Testis (tissue), 3 donors: ENCODE data around the gene SMIM3. TPM values are rescaled to one million over a fixed set of nuclear protein-coding genes. Genes with fewer than 3 reads are reported as not detected.
A peak's percentile ranks its signal among the peaks of the same experiment; 100 is the strongest.

ENCODE experiments used
- DNase-seq: peaks from one replicate; pipeline ENCODE4 v3.0.0-alpha.2; 2019
- H3K27ac ChIP-seq, 2 donors: fragments of 200-600 bp; sonication (generic); one replicate each; pipeline ENCODE4 v1.5.1; 2019
- H3K27me3 ChIP-seq: fragments of 200-600 bp; sonication (generic); one replicate; pipeline ENCODE4 v1.5.1; 2019
- H3K36me3 ChIP-seq: fragments of 200-600 bp; sonication (generic); one replicate; pipeline ENCODE4 v1.5.1; 2017; ENCODE audit warnings: low read depth; ENCODE audit errors: missing control alignments
- H3K4me1 ChIP-seq: fragments of 200-600 bp; sonication (generic); one replicate; pipeline ENCODE4 v1.5.1; 2019
- H3K4me3 ChIP-seq, 2 donors: fragments of 200-600 bp; sonication (generic); one replicate each; pipeline ENCODE4 v1.5.1; 2017 to 2019
- H3K9me3 ChIP-seq: fragments of 200-600 bp; sonication (generic); one replicate; pipeline ENCODE4 v1.5.1; 2017
- POLR2A ChIP-seq: fragments of 450-650 bp; IDR thresholded peaks from one replicate; pipeline ENCODE4 v1.6.1; 2017; ENCODE audit warnings: antibody characterized with exemption, mild to moderate bottlenecking, moderate library complexity
- WGBS, 2 donors: methylation state at CpG; one replicate each; pipeline ENCODE4 v1.1.5; 2018; 5-methylcytosine and 5-hydroxymethylcytosine counted together
- intact Hi-C: fragments of 100-400 bp; cut with DNase I; formaldehyde crosslinking; loops from one replicate; pipeline ENCODE4 v1.15.1; 2023; ENCODE audit warnings: low total_unique reads
- polyA plus RNA-seq: library from polyadenylated mRNA; stranded (reverse); fragments of 350-450 nt; fragmentation: Illumina TruSeq; extraction: RNeasy Lipid Tissue Mini Kit (QIAGEN cat#74804); gene quantifications from one replicate; pipeline ENCODE4 v1.2.3, GENCODE V29; 2014; ENCODE audit warnings: low read depth, low replicate concordance; ENCODE audit not compliant: insufficient read depth
- total RNA-seq, 2 donors: library from RNA; depleted of rRNA; stranded (reverse); fragments of >200 nt; gene quantifications; one replicate each; pipeline ENCODE4 v1.2.3, GENCODE V29; 2016
- TF ChIP-seq, protein P1 (sequence below), 3 experiments: fragments of 450-650 bp in 2 of 3; fragments of 200-600 bp in 1 of 3; sonication (generic) in 1 of 3; IDR thresholded peaks; one replicate each; pipeline ENCODE4 v1.5.1; 2016 to 2019; ENCODE audit warnings: antibody characterized with exemption in 3 of 3, mild to moderate bottlenecking in 2 of 3, moderate library complexity in 1 of 3

SMIM3 gene
- total and polyA plus RNA-seq, 3 donors from 2014 or later: 8.1 to 8.8 (median 8.7) TPM

DNA sequence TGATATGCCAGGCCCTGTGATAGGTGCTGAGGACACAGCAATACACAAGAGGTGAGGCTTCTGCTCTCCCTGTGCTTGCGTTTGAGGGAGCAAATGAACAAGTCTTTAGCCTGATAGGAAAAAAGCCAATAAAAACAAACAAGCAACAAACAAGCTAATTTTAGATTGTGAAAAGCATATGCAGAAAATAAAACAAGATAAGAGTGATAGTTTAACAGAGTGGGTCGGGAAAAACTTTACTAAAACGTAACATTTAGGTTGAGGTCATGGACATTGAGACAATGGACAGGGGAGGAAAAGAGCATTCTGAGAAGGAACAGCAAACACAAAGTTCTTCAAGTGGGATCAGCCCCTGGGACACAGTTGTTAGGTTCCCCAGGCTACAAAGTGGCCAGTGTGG lies 4.3 kb downstream of the SMIM3 start:
- 26 to 32% methylated on average over 3 of the region's 3 CpGs for WGBS, 2 donors
- Histone ChIP-seq H3K9me3 (no peaks in the 10 kb centered on the region), H3K4me1 (peaks cover 27% of the 10 kb centered on the region), H3K27me3 (no peaks in the 10 kb centered on the region), H3K27ac (peak overlapping the region; percentile 55 to 90), H3K4me3 (no peak overlapping the region), H3K36me3 (no peaks in the 10 kb centered on the region)
- no peak for TF ChIP-seq POLR2A
- TF ChIP-seq, protein P1, sequence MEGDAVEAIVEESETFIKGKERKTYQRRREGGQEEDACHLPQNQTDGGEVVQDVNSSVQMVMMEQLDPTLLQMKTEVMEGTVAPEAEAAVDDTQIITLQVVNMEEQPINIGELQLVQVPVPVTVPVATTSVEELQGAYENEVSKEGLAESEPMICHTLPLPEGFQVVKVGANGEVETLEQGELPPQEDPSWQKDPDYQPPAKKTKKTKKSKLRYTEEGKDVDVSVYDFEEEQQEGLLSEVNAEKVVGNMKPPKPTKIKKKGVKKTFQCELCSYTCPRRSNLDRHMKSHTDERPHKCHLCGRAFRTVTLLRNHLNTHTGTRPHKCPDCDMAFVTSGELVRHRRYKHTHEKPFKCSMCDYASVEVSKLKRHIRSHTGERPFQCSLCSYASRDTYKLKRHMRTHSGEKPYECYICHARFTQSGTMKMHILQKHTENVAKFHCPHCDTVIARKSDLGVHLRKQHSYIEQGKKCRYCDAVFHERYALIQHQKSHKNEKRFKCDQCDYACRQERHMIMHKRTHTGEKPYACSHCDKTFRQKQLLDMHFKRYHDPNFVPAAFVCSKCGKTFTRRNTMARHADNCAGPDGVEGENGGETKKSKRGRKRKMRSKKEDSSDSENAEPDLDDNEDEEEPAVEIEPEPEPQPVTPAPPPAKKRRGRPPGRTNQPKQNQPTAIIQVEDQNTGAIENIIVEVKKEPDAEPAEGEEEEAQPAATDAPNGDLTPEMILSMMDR (IDR thresholded peaks at IDR 0.05): no peak
- intact Hi-C loops: no loop called here
- no peak for DNase-seq

DNA sequence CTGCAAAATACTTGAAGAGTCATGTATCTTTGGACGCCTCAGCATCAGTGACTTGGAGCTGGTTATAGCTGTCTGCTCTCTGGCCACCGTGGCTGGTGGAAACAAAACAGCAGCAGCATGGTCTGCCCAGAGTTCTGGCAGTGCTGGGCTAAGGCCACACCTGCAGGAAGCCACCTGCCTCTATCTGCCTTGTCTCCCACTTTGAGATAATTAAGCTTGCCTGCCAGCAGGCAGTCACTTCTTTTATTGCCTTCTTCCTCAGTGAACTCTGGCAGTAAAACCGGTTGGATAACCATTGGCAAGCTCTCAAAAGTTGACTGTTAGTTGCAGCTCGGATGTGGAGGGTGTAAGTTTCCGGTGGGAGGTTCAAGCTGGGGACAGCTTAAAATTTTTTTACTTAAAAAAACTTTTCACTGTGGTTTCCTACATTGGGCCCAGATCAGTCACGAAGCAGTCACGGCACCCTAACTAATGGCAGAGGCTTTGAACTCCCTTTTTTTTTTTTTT lies 4.9 kb downstream of the SMIM3 start:
- intact Hi-C loops: no loop called here
- peak overlapping the region; percentile 55 to 90 for H3K27ac ChIP-seq
- H3K36me3 ChIP-seq: no peaks in the 10 kb centered on the region
- whole genome bisulfite sequencing, 2 donors: 29 to 30% methylated on average over 7 of the region's 7 CpGs
- no peak for DNase-seq
- H3K27me3 ChIP-seq: no peaks in the 10 kb centered on the region
- TF ChIP-seq, protein P1 (IDR thresholded peaks at IDR 0.05): no peak
- no peak for TF ChIP-seq POLR2A
- H3K4me1 ChIP-seq: peaks cover 24% of the 10 kb centered on the region
- H3K9me3 ChIP-seq: no peaks in the 10 kb centered on the region
- no peak overlapping the region for H3K4me3 ChIP-seq

DNA sequence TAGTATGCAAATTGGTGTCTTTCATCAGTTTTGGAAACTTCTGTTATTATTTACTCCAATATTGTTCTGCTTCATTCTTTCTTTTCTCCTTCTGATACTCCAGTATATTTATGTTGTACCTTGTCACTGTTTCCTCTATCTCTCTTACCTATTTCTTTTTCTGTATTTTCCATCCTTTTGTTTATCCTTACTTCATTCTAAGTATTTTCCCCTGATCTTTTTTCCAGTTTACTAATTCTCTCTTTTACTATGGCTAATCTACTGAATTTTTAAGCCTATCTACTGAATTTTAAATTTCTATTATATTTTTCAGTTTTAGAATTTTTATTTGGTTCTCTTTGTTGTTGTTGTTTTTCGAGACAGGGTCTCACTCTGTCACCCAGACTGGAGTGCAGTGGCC lies 7.4 kb downstream of the SMIM3 start:
- no peak for TF ChIP-seq POLR2A
- TF ChIP-seq, protein P1 (IDR thresholded peaks at IDR 0.05): no peak
- Histone ChIP-seq H3K4me3 (no peak overlapping the region), H3K27ac (no peak overlapping the region), H3K4me1 (peaks cover 28% of the 10 kb centered on the region), H3K36me3 (no peaks in the 10 kb centered on the region), H3K9me3 (no peaks in the 10 kb centered on the region), H3K27me3 (no peaks in the 10 kb centered on the region)
- 92 to 94% methylated on average over 1 of the region's 1 CpG for WGBS, 2 donors
- no peak for DNase-seq
- intact Hi-C loops: no loop called here

DNA sequence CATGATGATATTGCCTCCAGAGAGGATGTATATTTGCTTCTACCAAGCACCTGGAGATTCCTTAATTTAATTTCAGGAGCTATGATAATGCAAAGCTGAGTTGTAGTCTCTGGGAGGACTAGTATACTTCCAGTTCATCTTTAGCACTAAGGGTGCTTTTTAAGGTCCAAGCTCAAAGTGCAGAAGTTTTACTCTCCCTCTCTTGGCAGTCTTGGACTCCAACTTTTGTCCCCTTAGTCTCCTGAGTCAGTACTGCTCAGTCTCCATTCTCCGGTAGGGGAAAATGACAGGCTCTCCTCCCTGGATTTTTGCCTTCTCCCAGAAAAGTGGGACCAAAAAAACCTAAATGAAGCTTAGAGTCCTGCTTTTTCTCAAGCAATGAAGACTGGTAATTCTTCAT lies 8.3 kb downstream of the SMIM3 start:
- 87 to 100% methylated on average over 1 of the region's 1 CpG for WGBS, 2 donors
- no peaks in the 10 kb centered on the region for H3K36me3 ChIP-seq
- H3K27me3 ChIP-seq: no peaks in the 10 kb centered on the region
- no peaks in the 10 kb centered on the region for H3K9me3 ChIP-seq
- DNase-seq: no peak
- no peak for TF ChIP-seq POLR2A
- TF ChIP-seq, protein P1 (IDR thresholded peaks at IDR 0.05): no peak
- peaks cover 19% of the 10 kb centered on the region for H3K4me1 ChIP-seq
- no peak overlapping the region for H3K4me3 ChIP-seq
- intact Hi-C loops: no loop called here
- no peak overlapping the region for H3K27ac ChIP-seq

DNA sequence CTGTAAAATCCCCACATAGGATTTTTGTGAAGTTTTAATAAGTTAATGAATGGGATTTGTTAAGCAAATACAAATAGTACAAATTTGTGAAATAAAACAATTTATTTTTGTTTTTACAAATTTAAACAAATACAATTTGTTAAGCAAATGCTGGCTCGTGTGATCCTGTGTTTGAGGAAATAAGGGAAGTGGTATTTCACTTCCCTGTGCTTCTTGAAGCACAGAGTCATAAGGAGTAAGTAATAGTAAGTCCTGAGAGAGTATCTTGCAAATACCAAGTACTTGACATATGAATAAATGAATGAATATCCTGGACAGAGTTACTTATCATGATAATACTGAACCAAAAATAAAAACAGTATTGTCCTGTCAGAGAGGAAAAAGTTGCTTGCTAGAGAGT lies 9.1 kb downstream of the SMIM3 start:
- Histone ChIP-seq H3K36me3 (no peaks in the 10 kb centered on the region), H3K4me1 (peaks cover 13% of the 10 kb centered on the region), H3K27ac (no peak overlapping the region), H3K27me3 (no peaks in the 10 kb centered on the region), H3K4me3 (no peak overlapping the region), H3K9me3 (no peaks in the 10 kb centered on the region)
- 56 to 65% methylated on average over 1 of the region's 1 CpG for WGBS, 2 donors
- TF ChIP-seq, protein P1 (IDR thresholded peaks at IDR 0.05): no peak
- no peak for TF ChIP-seq POLR2A
- no peak for DNase-seq
- intact Hi-C loops: no loop called here
